Activated CD4-positive, alpha-beta T cell treated with anti-CD3 and anti-CD28 coated beads for 48 hours (primary cell): ENCODE results near the gene VPS13C.

Experiments used
- DNase-seq: peaks from one replicate; pipeline ENCODE4 v3.0.0-alpha.2; 2020

The VPS13C gene

GRCh38 chr15:62060113-62060895, at the start of gene VPS13C:
Gene VPS13C, minus strand, starts transcription at chr15:62060447. Its CDS starts 73 bp downstream, at chr15:62060374.
- peak; percentile 92 for DNase-seq

DNA sequence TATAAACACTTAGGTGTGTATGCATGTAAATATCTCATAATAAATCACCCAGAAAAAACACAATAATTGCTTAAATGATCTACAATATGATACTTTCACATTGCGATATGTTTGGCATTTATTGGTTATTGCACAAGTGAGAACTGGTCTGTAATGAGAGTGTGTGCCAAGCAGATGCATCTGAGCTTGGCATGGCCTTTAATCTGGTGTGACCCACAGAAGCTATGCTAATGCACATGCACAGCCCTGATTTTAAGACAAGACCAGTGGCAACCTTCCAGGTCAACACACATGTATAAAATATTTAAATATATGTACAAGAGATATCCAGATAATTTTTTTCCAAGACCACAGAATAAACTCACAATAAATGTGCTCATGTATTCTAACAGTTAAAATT, 49.2 kb upstream of the VPS13C start:
- no peak for DNase-seq

GRCh38 chr15:62108411-62108810, 48.2 kb upstream of the VPS13C start:
- DNase-seq: no peak

- no peak for DNase-seq
These were observed 47.4 kb upstream of the VPS13C start for GRCh38 chr15:62107571-62108121.

DNA sequence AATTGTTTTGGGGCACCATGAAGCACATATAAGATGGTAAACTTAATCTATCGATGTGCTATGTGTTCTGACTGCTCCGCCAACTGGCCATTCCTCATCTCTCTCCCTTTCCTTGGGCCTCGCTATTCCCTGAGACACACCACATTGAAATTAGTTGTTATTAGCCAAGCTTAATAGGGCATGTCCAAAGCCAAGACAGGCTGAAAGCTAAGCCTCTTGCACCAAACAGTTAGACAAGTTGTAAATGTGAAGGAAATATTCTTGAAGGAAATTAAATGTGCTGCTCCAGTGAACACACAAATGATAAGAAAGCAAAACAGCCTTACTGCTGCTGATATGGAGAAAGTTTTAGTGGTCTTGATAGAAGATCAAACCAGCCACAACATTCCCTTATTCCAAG, 45.8 kb upstream of the VPS13C start:
- DNase-seq: no peak

DNA sequence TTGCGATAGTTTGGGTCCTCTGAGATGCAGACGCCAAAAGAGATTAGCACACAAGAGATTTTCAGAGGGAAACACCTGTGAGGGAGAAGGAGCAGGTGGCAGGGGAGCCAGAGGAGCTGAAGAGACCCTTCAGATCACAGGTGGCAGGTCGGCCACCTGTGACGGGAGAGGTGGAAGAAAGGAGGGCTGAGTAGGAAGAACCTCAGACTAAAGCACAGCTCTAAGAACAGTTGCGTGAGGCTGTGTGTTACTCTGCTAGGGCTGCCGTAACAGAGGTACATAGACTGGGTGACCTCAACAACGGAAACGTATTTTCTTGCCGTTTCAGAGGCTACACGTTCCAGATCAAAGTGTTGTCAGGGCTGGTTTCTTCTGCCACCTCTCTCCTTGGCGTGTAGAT, 45.0 kb upstream of the VPS13C start:
- DNase-seq: no peak

DNA sequence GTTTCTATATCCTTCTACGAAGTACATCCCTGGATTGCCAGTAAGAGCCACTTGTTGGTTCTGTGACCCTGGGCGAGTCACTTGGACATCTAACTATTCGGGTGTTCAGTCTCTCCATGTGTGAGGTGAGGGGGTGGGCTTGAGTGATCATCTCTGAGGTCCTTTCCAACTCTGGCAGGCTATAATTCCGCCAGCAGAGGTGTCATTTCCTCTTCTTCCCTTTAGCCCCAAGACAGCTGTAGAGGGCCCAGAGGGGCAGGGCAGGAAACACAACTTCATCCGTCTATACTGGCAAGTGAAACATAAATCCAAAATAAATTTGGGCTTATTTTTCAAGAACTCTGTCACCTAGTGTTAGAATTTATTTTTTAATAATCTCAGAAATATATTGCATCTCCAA, 44.6 kb upstream of the VPS13C start:
- no peak for DNase-seq

DNA sequence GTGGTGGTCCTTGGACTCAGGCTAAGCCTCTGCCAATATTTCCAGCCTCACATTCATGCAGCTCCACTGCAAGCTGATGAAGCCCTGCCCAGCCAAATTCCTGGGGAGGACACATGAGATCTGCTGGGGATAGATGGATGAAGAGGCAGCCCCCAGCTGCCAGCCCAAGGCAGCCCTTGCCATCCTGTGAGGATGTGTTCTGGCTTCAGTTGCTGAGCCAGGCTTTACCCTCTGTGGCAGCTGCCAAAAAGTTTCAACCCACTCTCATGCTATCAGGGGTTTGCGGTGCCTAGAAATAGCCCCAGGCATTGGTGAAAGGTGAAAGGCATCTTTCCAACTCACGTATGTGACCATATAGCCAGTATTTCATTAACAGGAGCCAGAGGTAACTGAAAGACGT, 44.2 kb upstream of the VPS13C start:
- DNase-seq: no peak

- no peak for DNase-seq
These were observed 43.2 kb upstream of the VPS13C start for GRCh38 chr15:62103431-62103830.

DNA sequence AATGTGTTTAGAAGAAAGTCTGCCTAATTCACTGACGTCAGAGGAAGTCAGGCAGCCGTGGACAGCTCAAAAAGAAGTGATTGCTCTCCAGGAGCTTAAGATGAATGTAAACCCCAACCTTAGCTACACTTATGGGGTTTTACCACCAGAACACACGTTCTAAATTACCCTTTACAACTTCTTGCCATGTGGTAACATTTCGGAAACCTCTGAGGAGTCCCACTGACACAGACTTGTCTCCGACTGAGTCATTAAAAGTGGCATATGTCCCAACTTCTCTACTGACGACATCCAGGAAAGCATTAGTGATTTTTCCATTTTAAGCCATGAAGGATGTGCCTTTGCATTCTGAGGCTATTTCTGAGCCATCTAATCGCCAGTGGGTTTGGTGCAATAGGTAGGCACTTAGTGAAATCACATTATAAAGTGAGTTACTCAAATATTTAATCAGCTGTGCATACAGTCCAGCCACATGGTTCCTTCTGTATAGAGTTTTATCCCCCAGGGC, 38.9 kb upstream of the VPS13C start:
- no peak for DNase-seq

- no peak for DNase-seq
These were observed 34.1 kb upstream of the VPS13C start for GRCh38 chr15:62094388-62094787.

GRCh38 chr15:62093809-62094208, 33.6 kb upstream of the VPS13C start:
- no peak for DNase-seq

DNA sequence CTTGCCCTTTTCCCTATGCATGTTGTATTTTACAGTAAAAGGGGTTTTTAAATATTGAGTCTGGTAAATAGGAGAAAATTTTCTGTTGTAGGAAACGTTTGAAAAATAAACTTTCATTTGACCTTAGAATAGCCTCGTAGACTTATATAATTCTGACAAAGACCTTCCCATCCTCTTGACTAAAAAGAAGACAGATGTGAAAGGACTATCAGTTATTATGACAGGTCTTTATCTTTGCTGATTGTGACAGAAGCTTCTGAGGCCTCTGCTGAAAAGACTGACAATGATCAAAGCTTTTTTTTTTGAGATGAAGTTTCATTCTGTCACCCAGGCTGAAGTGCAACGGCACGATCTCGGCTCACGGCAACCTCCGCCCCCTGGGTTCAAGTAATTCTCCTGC, 30.7 kb upstream of the VPS13C start:
- DNase-seq: no peak

DNA sequence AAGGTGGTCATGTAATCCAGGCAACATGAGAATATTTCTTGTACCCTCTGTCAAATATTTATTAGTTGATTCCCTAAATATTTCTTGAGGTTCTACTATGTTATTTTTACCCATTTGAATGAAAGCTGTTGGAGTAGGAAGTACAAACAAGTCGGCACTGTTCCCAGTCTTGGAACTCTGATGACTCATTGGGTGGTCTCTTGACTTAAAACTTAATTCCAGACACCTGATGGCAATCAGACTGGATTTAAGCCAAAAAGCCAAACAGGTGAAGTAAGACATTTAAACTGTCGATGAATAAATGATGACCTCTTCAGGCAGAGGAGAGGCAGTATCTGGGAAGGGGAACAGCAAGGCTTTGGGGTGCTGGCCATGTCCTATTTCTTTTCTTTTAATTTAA, 29.4 kb upstream of the VPS13C start:
- no peak for DNase-seq

GRCh38 chr15:62088353-62088693, 28.1 kb upstream of the VPS13C start:
- DNase-seq: no peak

GRCh38 chr15:62087671-62088352, 27.6 kb upstream of the VPS13C start:
- DNase-seq: peak; percentile 9

DNA sequence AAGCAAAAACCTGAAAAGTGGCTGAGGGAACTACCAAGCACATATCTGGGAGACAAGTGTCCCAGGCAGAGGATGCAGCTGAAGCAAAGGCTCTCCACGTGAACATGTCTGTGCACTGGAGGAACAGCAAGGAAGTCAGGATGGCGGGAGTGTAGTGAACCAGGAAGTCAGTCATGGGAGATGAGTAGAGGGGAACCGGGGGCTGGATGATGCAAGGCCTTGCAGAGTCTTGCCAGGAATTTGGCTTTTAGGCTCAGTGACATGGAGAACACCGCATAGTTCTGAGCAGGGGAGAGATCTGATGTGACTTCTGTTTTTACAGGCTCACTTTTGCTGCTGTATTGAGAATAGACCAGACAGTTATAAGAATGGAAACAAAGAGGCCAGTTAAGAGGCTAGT, 25.5 kb upstream of the VPS13C start:
- no peak for DNase-seq

DNA sequence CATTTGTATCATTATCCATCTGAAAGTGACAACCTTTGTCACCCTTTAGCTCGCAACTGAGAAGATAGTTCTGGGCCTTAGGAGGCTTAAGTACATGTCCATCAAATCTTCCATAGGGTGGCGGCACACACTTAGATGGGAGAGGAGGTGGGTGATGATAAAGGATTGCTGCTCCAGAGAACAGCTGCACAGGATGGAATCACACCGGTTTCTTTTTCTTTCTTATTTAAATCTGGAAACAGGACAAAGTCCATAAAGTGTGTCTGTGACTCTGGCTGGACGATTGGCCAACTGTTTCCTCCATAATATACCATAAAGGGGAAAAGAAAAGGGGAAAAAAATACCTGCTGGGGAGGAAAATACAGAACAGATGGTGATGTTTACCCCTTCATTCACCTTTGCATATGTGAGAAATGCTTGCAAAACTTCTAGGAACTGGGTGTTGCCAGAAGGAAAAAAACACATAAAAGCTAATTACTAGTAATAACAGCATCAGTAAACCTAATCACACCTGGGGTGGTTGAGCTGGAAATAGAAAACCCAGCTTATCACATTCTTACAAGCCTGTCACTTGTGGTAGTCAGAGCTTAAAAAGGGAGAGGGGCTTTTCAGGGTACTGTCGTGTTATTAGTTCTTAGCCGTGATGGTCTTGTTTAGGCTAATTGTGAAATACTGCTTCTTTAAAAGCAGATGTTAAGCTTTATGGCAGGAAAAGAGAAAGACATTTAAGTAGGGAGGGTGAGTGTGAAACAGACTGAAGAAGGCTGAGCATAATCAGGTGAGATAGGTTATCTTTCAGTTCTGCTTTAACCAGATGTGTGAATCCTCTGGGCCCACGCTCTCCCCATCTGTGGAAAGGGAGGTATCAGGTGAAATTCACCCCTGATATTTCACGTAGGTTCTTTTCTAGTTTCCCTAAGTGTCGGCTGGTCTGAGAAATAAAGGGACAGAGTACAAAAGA, 23.2 kb upstream of the VPS13C start:
- no peak for DNase-seq

DNA sequence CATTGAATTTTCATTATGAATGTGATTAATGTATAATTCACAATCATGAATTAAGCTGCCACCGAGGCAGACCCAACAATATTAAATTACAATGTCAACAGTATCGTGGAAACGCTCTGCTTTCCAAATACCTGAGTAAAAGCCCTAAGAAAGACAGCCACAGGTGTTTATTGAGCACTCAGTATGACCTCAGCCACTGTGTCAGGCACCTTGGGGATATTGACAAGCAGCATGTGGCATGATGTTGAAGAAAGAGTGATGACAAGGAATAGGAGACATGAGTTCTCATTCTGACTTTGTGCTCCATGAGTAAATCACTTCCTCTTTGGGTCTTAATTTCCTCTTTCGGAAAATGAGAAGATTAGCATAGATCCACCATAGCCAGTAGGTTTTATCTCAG, 19.3 kb upstream of the VPS13C start:
- no peak for DNase-seq

DNA sequence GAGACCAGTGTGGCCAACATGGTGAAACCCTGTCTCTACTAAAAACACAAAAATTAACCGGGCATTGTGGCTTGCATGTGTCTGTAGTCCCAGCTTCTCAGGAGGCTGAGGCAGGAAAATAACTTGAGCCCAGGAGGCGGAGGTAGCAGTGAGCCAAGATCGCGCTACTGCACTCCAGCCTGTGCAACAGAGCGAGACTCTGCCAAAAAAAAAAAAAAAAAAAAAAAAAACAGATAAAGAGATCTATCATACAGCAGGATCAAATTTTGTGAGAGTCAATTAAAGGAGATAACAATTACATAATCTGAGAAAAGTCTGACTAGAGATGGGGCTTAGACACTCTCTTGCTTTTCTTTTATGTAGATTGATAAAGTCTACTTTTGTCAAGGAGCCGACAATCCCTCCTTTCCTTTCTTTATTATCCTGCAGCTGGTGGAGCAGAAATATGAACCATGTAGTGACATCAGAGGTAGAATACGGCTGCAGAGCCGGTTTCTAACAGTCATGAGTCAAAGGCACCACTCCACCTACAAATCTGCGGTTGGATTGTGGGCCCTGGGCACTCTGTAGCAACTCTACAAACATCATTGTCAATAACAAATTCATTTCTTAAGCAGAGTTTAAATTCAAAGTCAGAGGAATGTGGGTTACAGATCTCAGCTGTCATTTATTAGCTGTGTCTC, 15.5 kb upstream of the VPS13C start:
- DNase-seq: no peak

DNA sequence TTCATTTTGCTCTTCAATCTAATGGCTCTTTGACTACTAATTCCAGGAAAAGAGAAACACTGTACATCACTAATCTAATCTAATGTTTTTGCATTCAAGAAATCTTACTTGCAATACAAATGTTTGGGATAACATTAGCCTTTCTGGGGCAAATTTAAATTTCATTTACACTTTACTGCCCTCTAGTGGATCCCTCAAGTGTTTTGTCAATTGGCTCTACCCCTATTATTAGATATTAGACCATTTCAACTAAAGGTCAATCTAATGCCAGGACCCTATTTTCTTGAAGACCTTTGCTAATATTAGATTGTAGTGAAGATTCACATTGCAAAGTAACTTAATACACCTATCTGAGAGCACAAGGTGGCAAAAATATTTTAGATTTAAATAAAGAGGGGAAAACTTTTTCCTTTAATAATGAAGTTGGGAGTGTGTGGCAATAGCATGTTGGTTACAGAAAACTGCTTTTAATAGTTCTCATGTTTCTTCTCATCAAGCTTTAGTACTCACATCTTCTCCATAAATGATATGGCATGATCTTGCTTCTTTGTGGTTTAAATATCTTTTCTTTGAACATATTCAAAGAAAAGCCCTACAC, 11.6 kb upstream of the VPS13C start:
- DNase-seq: no peak

DNA sequence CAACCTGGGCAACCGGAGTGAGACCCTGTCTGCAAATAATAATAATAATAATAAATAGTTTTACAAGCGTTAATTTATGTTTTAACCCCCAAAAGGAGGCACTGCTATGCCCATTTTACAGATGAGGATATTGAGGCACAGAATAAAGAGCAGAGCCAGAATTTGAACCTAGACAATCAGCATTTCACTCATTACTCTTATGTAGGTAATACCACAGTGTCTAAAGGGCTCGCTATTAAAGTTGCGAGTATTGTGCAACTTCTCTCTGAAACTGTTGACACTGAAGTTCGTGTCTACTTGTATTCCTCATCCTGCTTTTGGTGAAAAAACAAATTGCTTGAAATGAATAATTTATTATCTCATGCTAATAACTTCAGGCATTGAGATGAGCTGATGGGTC, 9.3 kb upstream of the VPS13C start:
- no peak for DNase-seq
